Measurements from ENCODE around the gene ENPP6.
"Not testable (repeated sequence)": the region's sequence is repeated elsewhere in the genome, so short reads cannot be mapped to it uniquely, and the experiment has no call there.

Gene ENPP6

DNA sequence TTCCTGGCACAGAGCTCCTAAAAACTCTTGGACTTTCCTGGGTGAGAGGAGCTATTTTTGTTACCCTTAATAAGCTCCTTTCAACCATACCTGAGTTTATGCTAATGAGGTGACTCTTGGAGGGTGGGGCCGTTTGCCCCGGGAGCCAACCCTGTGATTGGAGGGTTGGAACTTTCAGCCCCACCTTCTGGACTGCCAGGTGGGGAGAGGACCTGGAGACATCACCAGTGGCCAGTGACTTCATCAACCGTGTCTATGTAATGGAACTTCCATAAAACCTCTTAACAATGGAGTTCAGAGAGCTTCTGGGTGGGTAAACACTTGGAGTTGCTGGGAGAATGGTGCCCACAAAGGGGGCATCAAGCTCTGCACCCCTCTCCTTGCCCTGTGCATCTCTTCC is 17.9 kb upstream of the ENPP6 start:
- Histone ChIP-seq H3K36me3 (ENCODE audit: control insufficient read depth, insufficient read depth, low read length) (no peaks in the 10 kb centered on the region), H3K9me3 (ENCODE audit: control insufficient read depth, insufficient read depth, low read length) (no peaks in the 10 kb centered on the region), H3K27me3 (ENCODE audit: control insufficient read depth, insufficient read depth, low read length) (no peaks in the 10 kb centered on the region), H3K4me1 (ENCODE audit: control insufficient read depth, insufficient read depth, low read length) (no peaks in the 10 kb centered on the region), H3K27ac (ENCODE audit: low read length) (no peak overlapping the region), H3K4me3 (ENCODE audit: low read length) (no peak overlapping the region)
- no peak for DNase-seq (ENCODE audit: low read depth, low spot score)
- whole genome bisulfite sequencing (ENCODE audit: insufficient coverage, insufficient read length) = no CpG with 5 or more reads among the region's 3 CpGs

DNA sequence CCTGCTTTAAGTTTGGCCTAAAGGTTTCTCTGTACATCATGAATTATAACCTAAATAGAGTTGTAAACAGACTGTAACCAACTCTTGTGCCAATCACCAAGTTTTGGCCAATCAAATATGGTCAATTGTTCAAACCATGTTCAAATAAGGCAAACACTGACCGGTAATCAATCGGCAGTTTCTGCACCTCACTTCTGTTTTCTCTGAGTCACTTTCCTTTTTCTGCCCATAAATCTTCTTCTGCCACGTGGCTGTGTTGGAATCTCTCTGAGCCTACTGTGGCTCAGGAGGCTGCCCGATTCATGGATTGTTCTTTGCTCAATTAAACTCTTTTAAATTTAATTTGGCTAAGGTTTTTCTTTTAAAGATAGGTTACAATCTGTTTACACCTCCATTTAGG is 16.5 kb upstream of the ENPP6 start:
- no peaks in the 10 kb centered on the region for H3K4me1 ChIP-seq (ENCODE audit: control insufficient read depth, insufficient read depth, low read length)
- H3K4me3 ChIP-seq (ENCODE audit: low read length) = no peak overlapping the region
- H3K36me3 ChIP-seq (ENCODE audit: control insufficient read depth, insufficient read depth, low read length) = no peaks in the 10 kb centered on the region
- H3K27ac ChIP-seq (ENCODE audit: low read length) = no peak overlapping the region
- no peaks in the 10 kb centered on the region for H3K9me3 ChIP-seq (ENCODE audit: control insufficient read depth, insufficient read depth, low read length)
- DNase-seq (ENCODE audit: low read depth, low spot score) = no peak
- no CpG with 5 or more reads among the region's 4 CpGs for WGBS (ENCODE audit: insufficient coverage, insufficient read length)
- no peaks in the 10 kb centered on the region for H3K27me3 ChIP-seq (ENCODE audit: control insufficient read depth, insufficient read depth, low read length)

DNA sequence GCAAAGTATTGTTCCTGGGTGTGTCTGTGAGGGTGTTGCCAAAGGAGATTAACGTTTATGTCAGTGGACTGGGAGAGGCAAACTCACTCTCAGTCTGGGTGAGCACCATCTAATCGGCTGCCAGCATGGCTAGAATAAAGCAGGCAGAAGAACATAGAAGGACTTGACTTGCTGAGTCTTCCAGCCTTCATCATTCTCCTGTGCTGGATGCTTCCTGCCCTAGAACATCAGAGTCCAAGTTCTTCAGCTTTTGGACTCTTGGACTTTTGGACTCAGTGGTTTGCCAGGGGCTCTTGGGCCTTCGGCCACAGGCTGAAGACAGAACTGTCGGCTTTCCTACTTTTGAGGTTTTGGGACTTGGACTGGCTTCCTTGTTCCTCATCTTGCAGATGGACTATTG is 15.3 kb upstream of the ENPP6 start:
- no peaks in the 10 kb centered on the region for H3K27me3 ChIP-seq (ENCODE audit: control insufficient read depth, insufficient read depth, low read length)
- H3K36me3 ChIP-seq (ENCODE audit: control insufficient read depth, insufficient read depth, low read length) = no peaks in the 10 kb centered on the region
- WGBS (ENCODE audit: insufficient coverage, insufficient read length) = no CpG with 5 or more reads among the region's 4 CpGs
- H3K9me3 ChIP-seq (ENCODE audit: control insufficient read depth, insufficient read depth, low read length) = no peaks in the 10 kb centered on the region
- H3K27ac ChIP-seq (ENCODE audit: low read length) = no peak overlapping the region
- H3K4me3 ChIP-seq (ENCODE audit: low read length) = no peak overlapping the region
- H3K4me1 ChIP-seq (ENCODE audit: control insufficient read depth, insufficient read depth, low read length) = no peaks in the 10 kb centered on the region
- no peak for DNase-seq (ENCODE audit: low read depth, low spot score)

DNA sequence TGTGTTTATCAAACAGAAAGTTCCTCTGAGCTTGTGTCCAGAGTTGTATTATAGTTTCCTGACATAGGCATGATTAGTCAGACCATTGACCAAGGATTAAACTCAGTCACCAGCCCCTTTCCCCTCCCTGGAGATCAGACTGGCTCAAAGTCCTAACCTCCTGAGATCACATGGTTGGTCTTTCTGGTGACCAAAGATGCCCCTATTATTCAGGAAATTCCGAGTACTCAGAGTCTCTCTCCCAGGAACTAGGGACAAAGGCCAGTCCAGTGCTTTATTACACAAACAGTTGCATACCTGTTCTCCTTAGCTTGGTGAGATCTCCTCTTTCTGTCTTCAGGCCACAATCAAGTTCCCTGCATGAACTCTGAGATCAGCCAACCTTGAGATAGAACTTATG is 14.5 kb upstream of the ENPP6 start:
- Histone ChIP-seq H3K36me3 (ENCODE audit: control insufficient read depth, insufficient read depth, low read length) (no peaks in the 10 kb centered on the region), H3K4me1 (ENCODE audit: control insufficient read depth, insufficient read depth, low read length) (no peaks in the 10 kb centered on the region), H3K27me3 (ENCODE audit: control insufficient read depth, insufficient read depth, low read length) (no peaks in the 10 kb centered on the region), H3K4me3 (ENCODE audit: low read length) (no peak overlapping the region), H3K27ac (ENCODE audit: low read length) (no peak overlapping the region), H3K9me3 (ENCODE audit: control insufficient read depth, insufficient read depth, low read length) (no peaks in the 10 kb centered on the region)
- WGBS (ENCODE audit: insufficient coverage, insufficient read length) = no CpG with 5 or more reads among the region's 1 CpG
- DNase-seq (ENCODE audit: low read depth, low spot score) = no peak

DNA sequence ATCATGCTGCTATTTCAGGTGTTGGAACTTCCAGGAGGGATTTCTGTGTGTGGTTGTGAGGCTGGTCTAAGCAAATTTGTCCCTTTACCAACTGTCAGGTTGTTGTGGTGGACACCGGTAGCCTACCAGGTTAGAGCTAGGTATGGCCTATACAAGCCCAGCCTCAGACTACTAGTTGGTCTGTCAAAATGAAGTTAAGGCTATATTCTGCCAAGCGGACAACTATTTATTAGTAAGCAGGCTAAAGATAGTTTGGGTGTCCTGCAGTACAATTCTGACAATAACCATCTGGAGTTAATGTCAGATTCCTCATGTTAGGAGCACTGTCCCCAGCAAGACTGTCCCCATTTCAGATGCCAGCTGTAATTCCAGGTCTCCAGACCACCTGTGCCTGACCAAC is 13.9 kb upstream of the ENPP6 start:
- H3K27ac ChIP-seq (ENCODE audit: low read length) = no peak overlapping the region
- no peak overlapping the region for H3K4me3 ChIP-seq (ENCODE audit: low read length)
- H3K36me3 ChIP-seq (ENCODE audit: control insufficient read depth, insufficient read depth, low read length) = no peaks in the 10 kb centered on the region
- no peaks in the 10 kb centered on the region for H3K4me1 ChIP-seq (ENCODE audit: control insufficient read depth, insufficient read depth, low read length)
- no peak for DNase-seq (ENCODE audit: low read depth, low spot score)
- no peaks in the 10 kb centered on the region for H3K27me3 ChIP-seq (ENCODE audit: control insufficient read depth, insufficient read depth, low read length)
- no peaks in the 10 kb centered on the region for H3K9me3 ChIP-seq (ENCODE audit: control insufficient read depth, insufficient read depth, low read length)
- WGBS (ENCODE audit: insufficient coverage, insufficient read length) = no CpG with 5 or more reads among the region's 2 CpGs

DNA sequence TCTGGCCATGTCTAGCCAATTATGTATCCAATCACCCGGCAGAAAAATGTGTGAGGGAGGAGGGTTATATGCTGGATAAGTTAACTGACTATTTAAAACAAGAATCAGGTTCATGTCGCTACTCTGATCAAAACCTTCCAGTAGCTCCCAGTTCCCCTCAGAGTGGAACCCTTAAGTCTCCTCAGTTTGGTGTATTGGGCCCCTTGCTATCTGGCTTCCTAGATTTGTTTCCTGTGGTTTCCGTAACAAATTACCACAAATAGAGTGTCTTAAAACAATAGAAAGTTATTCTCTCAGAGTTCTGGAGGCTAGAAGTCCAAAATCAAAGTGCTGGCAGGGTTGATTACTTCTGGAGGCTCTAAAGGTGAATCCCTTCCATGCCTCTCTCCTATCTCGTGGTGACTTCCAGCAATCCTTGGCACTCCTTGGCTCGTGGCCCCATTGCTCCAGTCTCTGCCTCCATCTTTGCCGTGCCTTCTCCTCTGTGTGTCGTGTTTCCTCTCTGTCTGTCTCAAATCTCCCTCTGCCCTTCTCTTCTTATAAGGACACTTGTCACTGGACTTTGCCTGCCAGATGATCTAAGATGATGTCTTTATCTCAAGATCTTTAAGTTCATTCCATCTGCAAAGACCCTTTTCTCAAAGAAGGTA is 10.5 kb upstream of the ENPP6 start:
- H3K27ac ChIP-seq (ENCODE audit: low read length) = no peak overlapping the region
- H3K9me3 ChIP-seq (ENCODE audit: control insufficient read depth, insufficient read depth, low read length) = no peaks in the 10 kb centered on the region
- H3K4me3 ChIP-seq (ENCODE audit: low read length) = no peak overlapping the region
- no peaks in the 10 kb centered on the region for H3K36me3 ChIP-seq (ENCODE audit: control insufficient read depth, insufficient read depth, low read length)
- DNase-seq (ENCODE audit: low read depth, low spot score) = no peak
- H3K4me1 ChIP-seq (ENCODE audit: control insufficient read depth, insufficient read depth, low read length) = no peaks in the 10 kb centered on the region
- no peaks in the 10 kb centered on the region for H3K27me3 ChIP-seq (ENCODE audit: control insufficient read depth, insufficient read depth, low read length)
- no CpG with 5 or more reads among the region's 7 CpGs for WGBS (ENCODE audit: insufficient coverage, insufficient read length)

DNA sequence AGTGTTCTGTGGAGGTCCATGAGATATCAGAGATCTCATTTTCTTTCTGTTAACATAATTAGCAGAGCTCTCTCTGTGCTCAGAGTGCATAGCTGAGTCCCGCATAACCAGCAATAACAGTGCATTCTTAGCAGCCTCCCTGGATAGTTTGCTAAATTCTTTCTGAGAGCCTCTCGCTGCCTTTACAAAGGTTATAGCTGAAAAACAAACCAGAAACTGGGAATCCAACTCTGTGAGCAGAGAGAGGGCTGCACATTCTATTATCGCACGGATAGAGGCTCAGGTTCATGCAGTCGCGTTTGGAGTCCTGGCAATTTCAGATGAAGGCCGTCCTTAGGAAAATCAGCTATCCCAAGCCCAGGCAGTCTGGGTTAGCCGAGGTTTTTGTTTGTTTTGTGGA is 1.2 kb downstream of the ENPP6 start:
- Histone ChIP-seq H3K36me3 (ENCODE audit: control insufficient read depth, insufficient read depth, low read length) (no peaks in the 10 kb centered on the region), H3K27me3 (ENCODE audit: control insufficient read depth, insufficient read depth, low read length) (0 out of 2 replicates have a peak, but pooled peaks cover 1% of the 10 kb centered on the region), H3K27ac (ENCODE audit: low read length) (no peak overlapping the region), H3K9me3 (ENCODE audit: control insufficient read depth, insufficient read depth, low read length) (no peaks in the 10 kb centered on the region), H3K4me1 (ENCODE audit: control insufficient read depth, insufficient read depth, low read length) (no peaks in the 10 kb centered on the region), H3K4me3 (ENCODE audit: low read length) (no peak overlapping the region)
- no peak for DNase-seq (ENCODE audit: low read depth, low spot score)
- no CpG with 5 or more reads among the region's 8 CpGs for WGBS (ENCODE audit: insufficient coverage, insufficient read length)

DNA sequence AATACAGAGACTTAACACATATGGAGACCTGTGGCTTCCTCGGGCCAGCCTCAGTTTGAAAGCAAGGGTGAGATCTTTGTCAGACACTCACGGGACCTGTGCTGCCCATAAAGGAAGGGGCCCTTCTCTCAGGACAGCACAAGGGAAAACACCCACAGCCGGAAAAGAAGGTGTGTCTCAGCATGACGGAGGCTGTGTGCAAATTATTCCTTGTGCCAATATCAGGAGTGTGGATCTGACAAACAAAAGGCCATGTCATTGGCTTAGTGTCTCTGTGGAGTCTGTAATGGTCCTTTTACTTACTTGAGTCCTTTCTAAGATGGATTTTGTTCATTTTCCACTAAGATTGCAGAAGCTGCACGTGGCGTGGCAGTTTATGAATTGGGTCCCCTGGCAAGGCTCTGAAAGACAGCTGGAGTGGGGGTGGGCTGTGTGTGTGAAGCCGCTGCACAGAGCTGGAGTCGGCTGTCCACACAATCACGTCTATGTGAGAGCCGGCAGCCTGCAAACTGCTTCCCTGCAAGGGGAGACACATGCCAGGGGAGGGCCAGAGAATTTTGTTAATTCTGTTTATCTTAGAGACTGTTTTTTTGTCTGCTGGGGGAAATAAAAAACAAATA is 1.9 kb downstream of the ENPP6 start:
- H3K27ac ChIP-seq (ENCODE audit: low read length) = no peak overlapping the region
- H3K27me3 ChIP-seq (ENCODE audit: control insufficient read depth, insufficient read depth, low read length) = 0 out of 2 replicates have a peak, but pooled peaks cover 1% of the 10 kb centered on the region
- WGBS (ENCODE audit: insufficient coverage, insufficient read length) = no CpG with 5 or more reads among the region's 10 CpGs
- DNase-seq (ENCODE audit: low read depth, low spot score) = no peak
- no peaks in the 10 kb centered on the region for H3K36me3 ChIP-seq (ENCODE audit: control insufficient read depth, insufficient read depth, low read length)
- no peaks in the 10 kb centered on the region for H3K9me3 ChIP-seq (ENCODE audit: control insufficient read depth, insufficient read depth, low read length)
- H3K4me3 ChIP-seq (ENCODE audit: low read length) = no peak overlapping the region
- H3K4me1 ChIP-seq (ENCODE audit: control insufficient read depth, insufficient read depth, low read length) = no peaks in the 10 kb centered on the region

DNA sequence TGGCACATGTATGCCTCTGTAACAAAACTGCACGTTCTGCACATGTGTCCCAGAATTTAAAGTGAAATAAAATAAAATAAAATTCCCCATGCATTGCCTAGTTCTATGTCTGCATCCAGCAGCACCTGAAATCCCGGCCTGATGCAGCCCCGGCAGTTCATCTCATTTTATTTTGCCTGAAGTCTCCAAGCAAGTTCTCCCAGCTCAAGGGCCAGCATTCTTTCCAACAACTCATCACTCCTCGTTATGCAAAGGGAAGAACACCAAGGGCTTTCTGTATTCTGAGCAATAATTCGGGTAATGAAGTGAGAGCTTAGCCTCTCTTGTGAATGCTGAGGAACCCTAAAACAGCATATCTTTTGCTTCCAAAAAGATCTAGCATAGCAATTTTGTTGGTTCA is 2.7 kb downstream of the ENPP6 start:
- Histone ChIP-seq H3K27ac (ENCODE audit: low read length) (no peak overlapping the region), H3K4me3 (ENCODE audit: low read length) (no peak overlapping the region), H3K9me3 (ENCODE audit: control insufficient read depth, insufficient read depth, low read length) (no peaks in the 10 kb centered on the region), H3K27me3 (ENCODE audit: control insufficient read depth, insufficient read depth, low read length) (0 out of 2 replicates have a peak, but pooled peaks cover 1% of the 10 kb centered on the region), H3K4me1 (ENCODE audit: control insufficient read depth, insufficient read depth, low read length) (no peaks in the 10 kb centered on the region), H3K36me3 (ENCODE audit: control insufficient read depth, insufficient read depth, low read length) (no peaks in the 10 kb centered on the region)
- no peak for DNase-seq (ENCODE audit: low read depth, low spot score)
- no CpG with 5 or more reads among the region's 5 CpGs for WGBS (ENCODE audit: insufficient coverage, insufficient read length)

DNA sequence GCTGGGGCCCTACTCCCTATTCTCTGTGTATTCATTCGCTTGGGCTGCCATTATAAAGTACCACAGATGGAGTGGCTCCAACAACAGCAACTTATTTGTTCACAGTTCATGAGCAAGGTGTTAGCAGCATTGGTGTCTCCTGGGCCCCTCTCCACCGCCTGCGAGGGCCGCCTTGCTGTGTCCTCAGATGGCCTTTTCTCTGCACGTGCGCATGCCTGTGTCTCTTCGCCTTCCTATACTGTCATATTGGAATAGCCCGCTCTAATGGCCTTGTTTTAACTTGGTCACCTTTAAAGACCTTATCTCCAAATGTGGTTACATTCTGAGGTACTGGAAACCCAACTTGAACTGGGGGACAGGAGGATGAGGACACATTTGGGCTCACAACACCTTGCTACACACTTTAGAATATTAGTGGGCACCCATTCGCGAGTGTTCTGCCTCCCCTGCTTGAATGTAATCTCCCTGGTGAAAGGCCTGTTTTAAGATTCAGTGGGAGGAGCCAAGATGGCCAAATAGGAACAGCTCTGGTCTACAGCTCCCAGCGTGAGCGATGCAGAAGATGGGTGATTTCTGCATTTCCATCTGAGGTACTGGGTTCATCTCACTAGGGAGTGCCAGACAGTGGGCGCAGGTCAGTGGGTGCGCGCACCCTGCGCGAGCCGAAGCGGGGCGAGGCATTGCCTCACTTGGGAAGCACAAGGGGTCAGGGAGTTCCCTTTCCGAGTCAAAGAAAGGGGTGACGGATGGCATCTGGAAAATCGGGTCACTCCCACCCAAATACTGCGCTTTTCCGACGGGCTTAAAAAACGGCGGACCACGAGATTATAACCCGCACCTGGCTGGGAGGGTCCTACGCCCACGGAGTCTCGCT is 9.7 kb downstream of the ENPP6 start:
- DNase-seq (ENCODE audit: low read depth, low spot score); H3K9me3 ChIP-seq (ENCODE audit: control insufficient read depth, insufficient read depth, low read length); H3K4me1 ChIP-seq (ENCODE audit: control insufficient read depth, insufficient read depth, low read length); H3K36me3 ChIP-seq (ENCODE audit: control insufficient read depth, insufficient read depth, low read length); H3K27me3 ChIP-seq (ENCODE audit: control insufficient read depth, insufficient read depth, low read length); H3K27ac ChIP-seq (ENCODE audit: low read length): not testable (repeated sequence)
- H3K4me3 ChIP-seq (ENCODE audit: low read length) = peak overlapping the region; percentile 7; the same call in 1 of the 2 replicates
- no CpG with 5 or more reads among the region's 33 CpGs for WGBS (ENCODE audit: insufficient coverage, insufficient read length)

All from iPS DF 6.9 (cell line).